ENCODE data around the gene PGM5. TPM values are rescaled to one million over a fixed set of nuclear protein-coding genes. Genes with fewer than 3 reads are reported as not detected.

The PGM5 gene
- total RNA-seq, 1 experiment from 2014 or later, result 1.1 TPM

DNA sequence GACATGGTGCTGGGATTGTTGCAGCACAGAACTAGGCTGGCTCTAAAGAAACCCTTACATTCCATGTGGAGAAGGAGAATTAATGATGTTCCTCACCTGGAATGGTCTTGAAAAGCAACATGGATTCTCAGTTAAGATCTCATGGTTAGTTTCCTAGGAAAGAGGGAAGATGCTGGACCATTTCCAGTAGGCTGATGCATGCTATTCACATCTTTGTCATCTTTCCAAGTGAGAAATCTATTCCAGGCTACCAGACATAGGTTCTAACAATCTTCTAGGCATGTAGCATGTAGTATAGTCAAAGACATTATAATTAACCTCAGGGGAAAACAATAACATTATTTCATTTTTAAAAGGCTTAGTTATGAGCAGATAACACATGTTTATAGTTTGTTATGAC lies 139.9 kb downstream of the PGM5 start:
- DNase-seq (ENCODE audit: low read depth), result no peak

DNA sequence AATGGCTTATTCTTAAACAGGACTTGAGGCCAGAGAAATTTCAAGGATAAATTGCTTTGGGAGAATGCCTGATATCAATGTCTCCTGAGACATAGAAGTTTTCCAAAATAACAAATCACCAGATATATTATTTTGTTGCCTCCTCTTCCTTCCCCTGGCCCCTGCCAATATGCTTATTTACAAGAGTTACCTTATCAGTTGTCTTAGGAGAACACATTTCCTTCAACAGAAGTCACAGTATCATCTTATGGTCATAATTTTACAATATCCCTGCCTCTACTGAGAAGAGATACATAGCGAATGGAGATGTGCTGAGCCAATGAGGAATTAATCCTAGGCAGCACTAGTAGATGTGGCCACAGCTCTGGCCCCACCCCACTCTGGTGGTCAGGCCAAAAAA lies 141.2 kb downstream of the PGM5 start:
- DNase-seq (ENCODE audit: low read depth), result no peak

DNA sequence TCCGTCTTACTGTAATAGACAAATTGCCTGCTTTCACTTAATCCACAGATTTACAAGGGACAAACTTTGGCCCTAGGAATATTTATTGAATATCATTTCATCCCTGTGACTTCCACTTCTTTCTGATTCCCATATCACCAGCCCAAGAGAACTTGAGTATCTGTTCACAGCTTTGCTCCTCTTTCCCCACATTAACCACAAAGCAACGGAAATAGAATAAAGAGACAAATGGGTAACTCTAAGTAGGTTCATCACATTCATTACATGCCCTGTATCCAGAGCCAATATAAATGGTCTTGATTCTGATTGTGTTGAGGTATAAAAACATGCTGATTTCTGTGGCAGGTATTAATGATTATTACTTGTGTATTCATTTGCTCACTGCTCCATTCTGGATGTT lies 142.4 kb downstream of the PGM5 start:
- DNase-seq (ENCODE audit: low read depth), result no peak

DNA sequence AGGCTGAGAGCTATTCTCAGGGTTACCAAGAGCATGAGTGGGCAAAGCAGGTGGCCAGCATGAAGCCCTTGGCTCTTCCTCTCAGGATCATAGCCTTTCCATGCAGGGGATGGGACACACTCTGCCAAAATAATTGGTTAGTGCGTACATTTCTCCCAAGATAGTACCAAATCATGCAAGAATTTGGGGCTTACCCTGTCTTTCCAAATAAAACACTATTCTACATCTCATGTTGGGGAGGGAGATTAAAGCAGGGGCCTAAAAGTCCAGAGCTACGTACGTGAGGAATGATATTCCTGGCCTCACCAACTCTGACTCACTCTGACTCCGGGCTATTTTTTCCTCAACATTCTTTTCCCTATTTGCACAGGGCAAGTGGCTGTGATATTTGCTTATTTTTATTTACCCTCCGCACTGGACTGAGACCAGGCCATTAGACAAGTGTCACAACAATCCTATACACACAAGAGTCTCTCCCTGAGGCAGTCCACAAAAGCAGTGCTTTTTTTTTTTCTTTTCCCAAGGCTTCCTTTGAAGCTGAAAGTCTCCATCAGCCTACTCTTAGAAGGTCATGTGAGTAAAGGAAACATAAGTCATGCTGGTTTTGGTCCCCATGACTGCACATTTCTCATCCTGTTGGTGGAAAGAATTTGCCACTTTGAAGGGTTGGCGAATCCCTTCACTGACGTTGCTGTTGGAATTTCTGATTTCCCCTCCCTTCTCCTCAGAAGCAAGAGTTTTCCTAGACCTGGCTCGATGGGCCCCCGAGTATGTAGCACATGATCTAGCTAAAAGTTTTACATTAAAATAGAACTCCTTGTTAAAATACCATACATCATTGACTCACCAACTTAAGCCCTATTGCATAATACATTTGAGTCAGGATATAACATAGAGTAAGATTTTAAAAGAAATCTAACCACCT lies 144.3 kb downstream of the PGM5 start:
- DNase-seq (ENCODE audit: low read depth), result peak; percentile 82

DNA sequence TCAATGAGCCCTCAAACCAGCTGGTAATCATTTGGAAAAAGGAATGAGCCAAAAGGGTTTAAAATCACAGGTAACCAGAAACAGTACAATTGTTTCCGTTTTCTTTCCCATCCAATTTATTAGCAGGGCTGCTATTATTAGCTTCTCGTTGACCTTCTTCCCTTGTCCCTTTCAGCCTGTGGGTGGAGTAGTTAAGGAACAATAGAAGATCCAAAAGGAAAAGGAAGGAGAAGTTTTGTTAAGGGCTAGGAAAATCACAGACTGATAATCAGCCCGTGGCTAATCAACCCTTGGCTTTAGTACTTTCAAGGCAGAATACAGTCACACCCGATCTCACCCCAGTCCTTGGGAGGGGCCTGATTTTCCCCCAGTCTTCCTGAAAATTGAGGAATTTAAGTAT lies 145.9 kb downstream of the PGM5 start:
- no peak for DNase-seq (ENCODE audit: low read depth)

DNA sequence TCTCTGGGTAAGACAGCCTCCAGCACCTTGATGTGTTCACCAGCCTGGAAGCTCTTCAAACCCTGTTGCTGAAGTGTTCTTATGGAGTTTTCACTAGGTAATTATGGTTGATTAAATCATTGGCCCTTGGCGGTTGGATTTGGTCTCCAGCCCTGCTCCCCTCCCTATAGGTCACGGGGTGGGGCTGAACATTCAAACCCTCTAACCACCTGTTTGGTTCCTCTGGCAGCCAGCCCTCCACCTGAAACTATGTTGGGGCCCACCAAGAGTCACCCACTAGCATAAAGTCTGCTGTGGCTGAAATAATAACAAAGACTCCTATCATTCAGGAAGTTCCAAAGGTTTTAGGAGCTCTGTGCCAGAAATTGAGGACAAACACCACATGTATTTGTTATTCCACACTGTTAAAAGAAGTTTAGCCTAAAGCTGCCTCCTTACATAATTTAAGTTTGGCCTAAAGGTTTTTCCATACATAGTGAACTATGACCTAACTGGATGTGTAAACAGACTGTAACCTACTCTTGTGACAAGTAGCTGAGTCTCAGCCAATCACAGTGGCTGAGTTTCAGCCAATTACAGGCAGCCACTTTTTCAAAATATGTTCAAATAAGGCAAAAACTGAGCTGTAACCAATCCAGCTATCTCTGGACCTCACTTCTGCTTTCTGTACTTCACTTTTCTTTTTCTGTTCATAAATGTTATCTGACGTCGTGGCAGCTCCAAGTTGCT lies 149.4 kb downstream of the PGM5 start:
- DNase-seq (ENCODE audit: low read depth), result no peak

DNA sequence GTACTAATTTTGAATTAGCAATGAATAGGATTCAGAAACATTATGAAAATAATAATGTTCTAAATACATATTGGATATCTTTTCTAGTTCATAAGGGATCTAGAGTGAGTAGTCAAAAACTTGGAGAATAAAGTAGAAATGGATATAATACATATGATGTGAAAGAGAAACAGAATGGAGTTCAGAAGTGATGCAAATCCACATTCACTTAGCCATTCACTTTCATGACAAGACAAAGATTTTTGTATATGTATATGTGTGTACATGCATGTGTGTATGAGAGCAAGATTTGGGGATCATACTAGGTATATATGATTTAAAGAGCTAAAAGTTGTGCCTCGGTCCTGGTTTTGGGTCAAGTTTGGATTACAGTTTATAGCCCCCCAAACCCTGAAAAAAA lies 150.1 kb downstream of the PGM5 start:
- no peak for DNase-seq (ENCODE audit: low read depth)

DNA sequence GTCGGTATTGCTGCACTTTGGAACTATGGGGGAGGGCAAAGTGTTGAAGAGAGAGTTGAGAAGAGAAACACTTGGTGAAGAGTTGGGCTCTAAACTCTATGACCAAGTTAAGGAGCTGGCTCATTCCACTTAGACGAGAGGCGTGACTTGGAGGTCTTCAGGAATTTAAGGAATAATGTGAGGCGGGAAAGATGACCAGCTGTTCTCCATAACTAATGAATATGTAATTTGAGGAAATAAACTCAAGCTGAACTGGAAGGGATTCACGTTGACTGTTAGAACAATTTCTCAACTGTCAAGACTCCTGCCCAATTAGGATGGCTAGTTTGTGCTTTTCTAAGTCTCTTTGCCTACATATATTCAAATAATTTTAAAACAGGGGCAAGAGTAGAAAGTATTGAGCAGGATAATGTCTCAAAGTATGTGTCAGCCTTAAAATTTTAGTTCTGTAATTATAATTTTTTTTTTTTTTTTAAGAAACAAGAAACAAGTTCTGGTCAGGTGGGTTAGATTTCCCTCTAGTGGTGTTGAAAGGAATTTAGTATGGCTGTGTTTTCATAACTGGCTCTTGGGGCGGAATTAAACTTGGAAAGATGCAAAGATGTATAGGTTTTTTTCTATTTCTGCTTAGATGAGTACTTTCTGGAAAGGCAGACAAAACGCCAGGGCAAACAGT lies 150.9 kb downstream of the PGM5 start:
- peak; percentile 19 for DNase-seq (ENCODE audit: low read depth)

DNA sequence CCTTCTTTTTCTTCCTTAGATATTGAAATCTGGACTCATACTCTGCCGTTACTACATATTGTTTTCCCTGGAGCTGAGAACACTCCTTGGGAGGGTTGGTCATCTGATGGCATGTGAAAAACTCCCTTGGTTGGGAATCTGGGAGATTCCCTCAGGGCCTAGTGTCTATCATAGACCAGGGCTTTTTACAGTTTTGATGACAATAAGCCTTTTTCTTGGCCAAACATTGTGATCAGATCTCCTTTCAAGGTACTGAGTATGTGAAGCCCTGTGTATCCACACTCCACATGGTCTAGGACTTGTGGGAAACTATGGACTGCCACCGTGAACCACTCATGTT lies 151.4 kb downstream of the PGM5 start:
- DNase-seq (ENCODE audit: low read depth), result no peak

DNA sequence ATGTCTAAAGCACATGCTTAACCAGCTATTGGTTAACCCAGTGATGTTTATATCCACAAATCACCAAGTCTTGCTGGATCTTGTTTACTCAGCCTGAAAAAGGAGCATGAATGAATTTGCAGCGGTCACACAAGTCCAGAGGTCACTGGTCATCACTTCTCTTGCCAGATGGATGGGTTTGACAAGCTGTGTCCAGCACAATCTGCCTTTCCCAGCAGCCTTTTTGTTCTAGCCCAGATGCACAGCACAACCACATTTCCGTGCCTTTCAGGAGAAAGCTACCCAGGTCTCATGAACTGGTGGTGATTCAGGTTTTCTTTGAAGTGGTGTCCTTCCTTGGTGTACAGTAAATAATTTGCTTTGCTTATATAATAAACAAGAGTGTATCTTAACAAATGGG lies 152.1 kb downstream of the PGM5 start:
- no peak for DNase-seq (ENCODE audit: low read depth)

DNA sequence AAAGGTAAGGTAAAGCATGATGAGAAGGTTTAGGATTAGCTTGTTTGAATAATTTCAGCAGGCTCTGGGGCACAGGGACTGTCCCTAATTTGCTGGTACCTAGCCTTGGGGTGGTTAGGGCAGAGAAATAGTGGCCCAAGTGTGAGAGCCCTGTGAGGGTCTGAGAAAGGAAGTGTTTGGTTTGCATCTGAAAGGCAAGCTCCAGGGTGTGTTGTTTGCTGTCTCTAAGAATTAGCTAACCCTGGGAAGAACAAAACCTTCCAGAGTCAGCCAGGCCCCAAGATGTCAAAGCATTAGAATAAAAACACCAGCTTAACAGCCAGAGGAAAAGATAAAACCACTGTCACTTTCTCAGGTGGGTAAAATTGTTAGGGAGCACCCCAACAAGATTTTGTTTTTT lies 153.3 kb downstream of the PGM5 start:
- DNase-seq (ENCODE audit: low read depth), result no peak

DNA sequence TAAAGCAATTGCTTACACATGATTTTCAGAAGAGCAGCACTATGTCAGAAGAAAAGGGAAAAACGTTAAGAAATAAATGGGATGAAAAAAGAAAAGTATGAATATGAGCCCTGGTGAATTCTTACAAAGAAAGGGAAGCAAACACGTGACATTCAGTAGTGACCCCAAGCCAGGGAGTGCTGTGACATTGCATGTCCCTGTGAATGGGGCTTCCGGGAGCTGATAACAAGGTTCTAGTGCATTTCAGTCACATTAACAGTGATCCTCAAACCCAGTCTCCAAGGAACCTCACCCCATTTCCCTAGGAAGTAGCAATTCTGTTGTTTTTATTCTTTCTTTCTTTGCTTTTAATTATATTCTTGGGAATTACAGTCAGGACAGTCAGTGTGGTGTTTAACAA lies 157.0 kb downstream of the PGM5 start:
- no peak for DNase-seq (ENCODE audit: low read depth)

DNA sequence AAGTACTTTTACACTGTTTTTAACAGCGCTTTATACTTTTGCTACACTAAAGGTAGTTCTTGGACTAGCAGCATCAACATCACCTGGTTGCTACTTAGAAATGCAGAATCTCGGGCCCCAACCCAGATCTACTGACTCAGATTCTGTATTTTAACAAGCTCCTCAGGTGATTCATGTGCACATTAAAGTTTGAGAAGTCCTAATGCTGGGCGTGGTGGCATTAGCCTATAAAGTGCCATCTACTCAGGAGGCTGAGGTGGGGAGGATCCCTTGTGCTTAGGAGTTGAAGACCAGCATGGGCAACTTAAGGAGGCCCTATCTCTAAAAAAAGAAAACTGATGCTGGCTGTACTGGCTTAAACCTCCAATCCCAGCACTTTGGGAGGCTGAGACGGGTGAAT lies 157.6 kb downstream of the PGM5 start:
- no peak for DNase-seq (ENCODE audit: low read depth)

DNA sequence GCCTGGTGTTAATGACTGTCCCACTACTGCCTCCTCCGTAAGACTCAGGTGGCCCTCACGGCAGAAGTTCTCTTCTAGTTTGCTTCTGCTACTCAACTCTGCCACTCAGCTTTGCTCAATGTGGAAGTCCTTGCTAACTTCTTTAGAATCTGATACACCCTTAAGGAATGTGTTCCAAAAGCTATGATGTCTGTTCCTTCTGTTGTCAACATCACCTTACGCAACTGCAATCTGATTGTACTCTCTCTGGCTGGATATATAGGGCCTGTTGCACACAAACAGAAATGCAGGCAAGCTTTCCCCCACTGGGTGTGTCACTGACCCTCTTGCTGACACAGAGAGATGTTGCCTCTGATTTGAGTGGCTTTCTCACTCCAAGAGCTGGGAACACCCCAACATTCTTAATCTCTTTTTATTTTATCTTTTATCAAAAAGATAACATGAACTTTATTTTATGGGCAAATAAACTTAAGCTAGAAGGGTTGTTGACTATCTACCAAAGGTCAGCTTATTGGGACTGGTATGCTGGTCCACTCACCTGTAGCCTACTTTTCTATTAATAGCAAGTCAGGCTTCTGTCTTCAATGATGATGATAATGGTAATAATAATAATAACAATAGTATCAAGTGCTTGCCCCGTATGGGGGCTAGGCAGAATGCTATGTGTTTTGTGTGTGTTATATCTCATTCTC lies 159.1 kb downstream of the PGM5 start:
- DNase-seq (ENCODE audit: low read depth), result peak; percentile 9

DNA sequence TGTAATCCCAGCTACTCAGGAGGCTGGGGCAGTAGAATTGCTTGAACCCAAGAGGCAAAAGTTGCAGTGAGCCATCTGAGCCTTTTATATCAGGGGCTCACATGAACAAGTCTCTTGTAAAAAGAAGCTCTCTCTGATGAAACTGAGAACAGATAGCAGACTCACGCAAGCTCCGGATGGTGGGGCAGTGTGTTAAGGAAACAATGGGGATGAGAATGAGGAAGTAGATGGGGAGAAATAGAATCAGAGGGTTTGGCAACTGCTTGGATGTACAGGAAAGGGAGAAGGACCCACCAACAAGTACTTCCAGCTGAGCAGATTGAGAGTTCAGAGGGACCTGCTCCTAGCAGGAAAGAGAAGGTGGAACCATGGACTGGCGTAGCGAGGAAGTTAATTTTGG lies 165.7 kb downstream of the PGM5 start:
- DNase-seq (ENCODE audit: low read depth), result no peak

DNA sequence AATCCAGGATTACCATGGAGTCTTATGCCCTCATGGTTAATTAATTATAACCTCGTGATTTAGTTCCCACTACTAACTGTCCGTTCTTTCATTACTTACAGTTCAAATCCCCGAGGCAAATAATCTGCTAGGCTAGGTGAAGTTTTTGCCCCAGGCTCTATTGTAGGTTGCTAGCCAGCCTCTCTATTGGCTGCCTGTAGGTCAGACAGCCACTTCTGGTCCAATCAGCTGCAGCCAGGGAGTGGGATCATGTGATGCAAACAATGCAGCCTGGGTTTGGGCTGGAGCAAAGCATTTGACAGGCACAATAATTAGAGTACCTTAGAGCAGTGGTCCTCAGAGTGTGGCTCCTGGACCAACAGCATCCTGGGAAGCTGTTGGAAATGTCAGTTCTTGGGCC lies 166.5 kb downstream of the PGM5 start:
- DNase-seq (ENCODE audit: low read depth), result no peak

DNA sequence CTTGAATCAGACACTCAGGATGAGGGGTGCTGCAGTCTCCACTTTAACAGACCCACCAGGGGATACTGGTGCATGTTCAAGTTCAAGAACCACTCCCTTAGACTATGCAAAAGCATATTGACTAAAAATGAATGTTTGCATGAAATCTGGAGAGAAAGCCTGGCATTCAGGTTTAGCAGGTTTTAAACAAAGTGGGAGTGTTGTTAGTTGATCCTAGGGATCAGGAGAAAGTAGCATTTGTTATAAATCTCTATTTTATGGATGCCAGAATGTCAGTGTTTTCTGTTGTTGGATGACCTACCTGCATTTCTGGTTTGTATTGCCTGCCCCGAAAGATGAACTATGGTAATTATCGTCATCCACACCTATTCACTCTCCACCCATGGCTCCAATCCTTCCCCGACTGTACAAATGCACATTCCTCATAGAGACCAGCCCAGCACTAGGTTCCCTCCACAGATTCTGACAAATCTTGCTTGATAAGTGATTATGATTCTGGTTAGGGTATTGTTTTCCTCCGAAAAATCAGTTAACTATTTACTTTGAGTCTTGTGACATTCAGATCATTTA lies 167.0 kb downstream of the PGM5 start:
- no peak for DNase-seq (ENCODE audit: low read depth)

DNA sequence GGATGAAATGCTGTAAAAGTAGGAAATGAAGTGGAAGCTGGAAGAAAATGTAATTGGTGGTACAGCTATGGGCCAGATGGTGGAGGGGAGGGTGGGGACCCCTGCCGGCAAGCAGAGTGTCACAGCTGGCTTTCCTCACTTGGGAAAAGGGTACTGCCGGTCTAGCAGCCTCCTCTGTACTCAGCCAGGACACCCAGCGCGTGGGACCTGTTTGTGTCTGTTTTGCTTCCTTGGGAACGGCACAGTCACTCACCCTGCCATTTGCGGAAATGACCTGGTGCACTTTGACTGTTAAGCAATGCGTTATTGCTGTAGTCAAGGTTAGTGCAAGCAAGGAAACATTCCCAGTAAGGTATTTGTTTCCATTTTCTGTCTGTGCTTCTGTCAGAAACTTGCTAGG lies 174.2 kb downstream of the PGM5 start:
- no peak for DNase-seq (ENCODE audit: low read depth)

DNA sequence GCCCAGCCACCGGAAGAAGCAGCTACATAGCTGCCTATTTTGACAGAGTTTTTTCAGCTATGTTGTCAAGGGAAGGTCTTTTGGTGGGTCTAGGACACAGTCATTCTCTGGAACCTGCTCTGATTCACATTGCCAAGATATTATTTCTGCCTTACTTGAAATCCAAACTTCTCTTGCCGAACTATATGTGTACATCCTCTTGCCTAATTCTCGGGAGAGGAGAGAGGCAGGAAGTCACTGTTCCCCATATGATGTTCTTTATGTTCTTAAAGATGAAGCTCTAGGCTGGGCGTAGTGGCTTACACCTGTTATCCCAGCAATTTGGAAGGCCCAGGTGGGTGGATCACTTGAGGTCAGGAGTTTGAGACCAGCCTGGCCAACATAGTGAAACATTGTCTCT lies 175.7 kb downstream of the PGM5 start:
- no peak for DNase-seq (ENCODE audit: low read depth)

DNA sequence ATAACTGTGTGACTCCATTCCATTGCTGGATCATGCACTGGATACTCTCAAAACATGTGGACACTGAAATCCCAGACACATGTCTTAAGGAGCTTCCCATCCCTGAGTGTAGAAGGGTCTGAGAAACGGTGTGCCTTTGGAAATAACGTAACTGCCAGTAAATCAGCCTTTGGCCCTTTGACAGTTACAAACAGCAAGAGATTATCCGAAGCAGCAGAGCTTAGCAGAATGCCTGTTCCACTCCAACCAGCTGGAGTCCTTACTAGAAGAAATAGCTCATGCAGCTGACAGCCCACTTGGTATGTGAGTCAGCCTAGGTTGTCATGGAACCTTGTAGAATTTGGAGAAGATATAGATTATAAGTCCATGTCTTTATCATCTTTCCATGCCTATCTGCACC lies 177.3 kb downstream of the PGM5 start:
- no peak for DNase-seq (ENCODE audit: low read depth)

DNA sequence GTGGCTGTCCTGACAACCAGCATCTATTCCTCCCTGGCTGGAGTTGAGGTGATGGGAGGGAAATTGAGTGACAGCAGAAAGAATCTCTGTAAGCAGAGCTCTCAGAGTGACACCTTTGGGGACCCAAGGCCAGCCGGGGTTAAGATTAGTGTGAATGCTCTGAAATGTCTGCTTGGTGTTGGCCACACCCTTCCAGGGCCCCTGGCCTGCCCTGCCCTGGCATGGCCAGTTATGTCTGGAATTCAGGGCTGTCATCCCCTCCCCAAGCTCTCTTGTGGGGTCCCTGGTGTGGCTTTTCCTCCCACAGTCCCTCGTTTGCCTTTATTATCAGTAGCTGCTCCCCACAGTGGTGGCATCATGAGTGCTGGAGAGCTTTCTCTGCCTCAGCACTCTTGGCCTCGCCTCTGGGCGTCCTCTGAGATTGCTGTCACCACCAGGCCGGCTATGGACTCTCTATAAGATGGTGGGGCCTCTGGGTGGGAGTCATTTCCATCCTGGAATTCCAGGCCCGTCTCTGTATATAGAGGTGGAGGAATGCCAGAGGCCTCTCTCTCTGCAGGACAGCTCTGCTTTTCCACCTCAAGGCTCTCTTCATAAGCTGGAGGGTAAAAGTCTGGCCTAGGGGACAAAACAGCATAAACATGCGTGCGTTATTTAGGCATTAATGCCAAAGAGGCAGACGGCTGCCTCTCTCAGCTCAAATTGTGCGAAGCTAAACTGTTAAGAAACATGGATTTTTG lies 180.6 kb downstream of the PGM5 start:
- no peak for DNase-seq (ENCODE audit: low read depth)

Measured in M059J (cell line).